Bronchial epithelial cell (primary cell): ENCODE measurements around the gene VGLL2. TPM values are rescaled to one million over a fixed set of nuclear protein-coding genes. Genes with fewer than 3 reads are reported as not detected.

Source experiments
- DNase-seq: peaks from one replicate; pipeline ENCODE4 v3.0.0-alpha.2; 2010; ENCODE audit warnings: low read depth
- FAIRE-seq: peaks from 2 replicates; lab custom pipeline; 2011; peaks lifted over from hg19 to GRCh38; lab: Jason Lieb, UNC
- H3K27me3 ChIP-seq: 2 replicates; pipeline ENCODE4 v1.5.1; 2011; ENCODE audit warnings: low read length; ENCODE audit not compliant: control insufficient read depth, insufficient read depth
- H3K36me3 ChIP-seq: 2 replicates; pipeline ENCODE4 v1.5.1; 2011; ENCODE audit warnings: low read length; ENCODE audit not compliant: control insufficient read depth, insufficient read depth
- H3K4me3 ChIP-seq: 2 replicates; pipeline ENCODE4 v1.5.1; 2011; ENCODE audit warnings: mild to moderate bottlenecking, low read depth, low read length, control low read depth
- CTCF ChIP-seq: IDR thresholded peaks from 2 replicates; pipeline ENCODE4 v1.5.1; 2011; ENCODE audit warnings: mild to moderate bottlenecking, moderate library complexity, low read length, control low read depth, inconsistent platforms; ENCODE audit not compliant: insufficient read depth, severe bottlenecking
- total RNA-seq: library from RNA; depleted of rRNA; stranded (reverse); fragments of >200 nt; gene quantifications from 2 replicates; pipeline ENCODE4 v1.2.1, GENCODE V29; 2014

The VGLL2 gene
- total RNA-seq, 1 donor from 2014 or later, result not detected

DNA sequence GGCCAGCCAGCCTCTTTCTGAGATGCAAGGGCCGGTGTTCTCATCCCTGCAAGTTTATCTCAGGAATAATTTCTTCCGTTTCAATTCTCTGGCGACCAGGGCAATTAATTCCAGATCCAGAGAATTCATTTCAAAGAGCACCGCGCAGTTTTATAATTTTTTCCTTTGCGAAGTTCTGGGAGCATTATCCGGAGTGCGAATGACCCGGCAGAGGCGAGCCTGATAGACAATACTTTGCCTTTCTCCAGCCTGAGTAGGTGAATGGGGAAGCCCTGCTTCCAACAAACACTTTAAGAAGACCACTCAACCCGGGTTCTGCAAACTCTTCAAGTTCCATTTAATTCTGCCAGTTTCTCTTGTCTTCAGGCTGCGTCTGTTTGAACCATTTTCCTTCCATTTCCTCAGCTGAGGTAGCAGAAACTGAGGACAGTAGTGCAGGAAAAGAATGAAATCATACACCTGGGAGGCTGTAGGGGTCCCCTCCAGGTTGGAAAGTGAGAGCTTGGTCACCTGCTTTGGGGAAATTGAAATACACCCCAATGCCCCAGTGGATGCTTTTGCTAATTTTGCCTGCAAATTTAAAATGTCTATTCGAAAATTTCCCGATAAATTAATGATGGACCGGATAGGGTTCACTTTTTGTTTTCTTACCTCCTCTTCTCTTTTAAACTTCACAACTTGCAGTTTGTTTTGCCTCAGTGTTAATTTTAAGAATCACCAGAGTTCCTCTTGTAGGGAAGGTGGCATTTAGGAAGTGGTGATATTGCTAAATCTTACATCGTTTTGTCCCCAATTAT lies 1.1 kb downstream of the VGLL2 start:
- FAIRE-seq (no peak), DNase-seq (no peak)
- H3K27me3 ChIP-seq, result peaks cover 68% of the 10 kb centered on the region
- H3K4me3 ChIP-seq, result no peak overlapping the region
- no peak for TF ChIP-seq CTCF
- H3K36me3 ChIP-seq, result no peaks in the 10 kb centered on the region

- FAIRE-seq, result no peak
- TF ChIP-seq CTCF, result no peak
- Histone ChIP-seq H3K36me3 (no peaks in the 10 kb centered on the region), H3K4me3 (no peak overlapping the region), H3K27me3 (peaks cover 69% of the 10 kb centered on the region)
- DNase-seq, result no peak
Measured at GRCh38 chr6:117267054-117267347, 1.6 kb downstream of the VGLL2 start.

GRCh38 chr6:117267766-117268534 lies 2.6 kb downstream of the VGLL2 start:
- peaks cover 73% of the 10 kb centered on the region for H3K27me3 ChIP-seq
- no peak for TF ChIP-seq CTCF
- DNase-seq (no peak), FAIRE-seq (no peak)
- H3K36me3 ChIP-seq, result no peaks in the 10 kb centered on the region
- H3K4me3 ChIP-seq, result no peak overlapping the region

DNA sequence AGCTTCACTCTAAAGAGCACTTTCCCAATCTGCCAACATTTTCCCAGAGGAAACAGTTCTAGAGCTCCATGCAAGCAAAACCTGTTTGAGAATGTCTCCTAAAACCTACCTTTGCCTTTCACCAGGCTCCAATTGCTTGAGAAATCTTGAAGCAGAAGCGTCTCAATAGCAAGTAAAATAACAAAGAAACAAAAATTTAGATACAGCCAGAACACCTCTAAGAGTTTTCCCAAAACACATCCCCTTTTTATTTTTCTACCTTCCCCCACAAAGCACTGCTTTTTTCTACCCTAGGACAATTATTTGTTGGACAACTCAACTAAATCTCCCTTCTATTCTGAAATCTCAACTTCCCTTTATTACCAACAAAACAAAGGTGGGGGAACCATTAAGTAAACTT lies 3.6 kb downstream of the VGLL2 start:
- H3K27me3 ChIP-seq, result peaks cover 67% of the 10 kb centered on the region
- TF ChIP-seq CTCF, result no peak
- no peak overlapping the region for H3K4me3 ChIP-seq
- no peaks in the 10 kb centered on the region for H3K36me3 ChIP-seq
- no peak for FAIRE-seq
- no peak for DNase-seq

DNA sequence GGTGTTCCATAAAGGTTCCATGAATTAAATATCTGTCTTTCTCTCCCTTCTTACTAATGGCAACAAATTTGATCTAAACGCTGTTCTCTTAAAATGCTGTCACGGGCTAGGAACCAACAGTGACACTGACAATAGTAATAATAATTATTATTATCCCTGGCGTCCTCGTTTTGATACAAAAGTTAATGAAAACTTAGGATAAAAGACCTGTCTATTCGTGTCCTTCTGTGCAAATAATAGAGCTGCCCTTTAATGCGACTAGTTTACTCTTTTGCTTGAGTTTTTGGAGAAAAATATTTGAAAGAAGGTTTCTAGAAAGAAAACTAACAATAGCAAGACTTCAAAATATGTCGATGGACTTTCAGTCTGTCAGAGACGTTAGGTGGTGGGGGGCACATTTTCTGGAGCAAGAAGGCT lies 4.3 kb downstream of the VGLL2 start:
- DNase-seq (no peak), FAIRE-seq (no peak)
- Histone ChIP-seq H3K36me3 (no peaks in the 10 kb centered on the region), H3K4me3 (no peak overlapping the region), H3K27me3 (peaks cover 60% of the 10 kb centered on the region)
- TF ChIP-seq CTCF, result no peak
